ENCODE results near the gene SH3BGRL2.
"Not testable (repeated sequence)": the region's sequence is repeated elsewhere in the genome, so short reads cannot be mapped to it uniquely, and the experiment has no call there.

The SH3BGRL2 gene

DNA sequence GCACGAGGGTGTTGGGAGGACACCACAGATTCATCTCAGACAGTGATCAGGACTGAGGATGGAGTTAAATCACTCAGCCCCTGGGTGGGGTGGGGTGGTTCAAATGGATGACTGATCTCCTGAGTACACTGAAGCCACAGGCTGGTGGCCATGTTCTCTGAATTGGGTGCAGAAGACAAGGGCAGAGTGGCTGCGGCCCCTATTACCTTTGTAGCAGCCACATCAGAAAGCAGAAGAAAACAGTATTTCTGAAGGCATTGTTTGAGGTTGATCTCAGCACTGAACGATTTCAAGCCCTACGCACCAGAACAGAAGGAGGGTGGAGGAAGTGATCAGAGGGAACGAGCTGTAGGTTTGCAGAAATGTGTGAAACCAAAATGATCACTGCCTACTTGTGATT lies 71.6 kb downstream of the SH3BGRL2 start:
- DNase-seq = peak; percentile 2 to 11

DNA sequence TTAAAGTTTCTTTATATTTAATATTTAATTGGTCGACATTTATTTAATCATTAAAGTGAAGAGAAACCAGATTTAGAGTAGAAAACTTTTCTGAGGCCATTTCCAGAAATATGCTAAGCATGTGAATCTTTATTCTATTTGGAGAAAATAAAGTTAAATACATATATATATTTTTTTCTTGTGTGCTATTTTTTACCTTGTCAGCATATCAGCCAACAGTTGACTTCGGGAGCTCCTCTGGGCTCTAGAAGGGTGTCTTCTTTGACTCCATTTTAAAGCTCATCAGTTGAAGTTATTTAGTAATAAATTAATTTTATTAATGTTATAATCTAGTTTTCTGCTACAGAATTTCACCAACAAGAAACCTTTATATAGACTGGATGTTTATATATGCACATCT lies 73.1 kb downstream of the SH3BGRL2 start:
- no peak for DNase-seq

DNA sequence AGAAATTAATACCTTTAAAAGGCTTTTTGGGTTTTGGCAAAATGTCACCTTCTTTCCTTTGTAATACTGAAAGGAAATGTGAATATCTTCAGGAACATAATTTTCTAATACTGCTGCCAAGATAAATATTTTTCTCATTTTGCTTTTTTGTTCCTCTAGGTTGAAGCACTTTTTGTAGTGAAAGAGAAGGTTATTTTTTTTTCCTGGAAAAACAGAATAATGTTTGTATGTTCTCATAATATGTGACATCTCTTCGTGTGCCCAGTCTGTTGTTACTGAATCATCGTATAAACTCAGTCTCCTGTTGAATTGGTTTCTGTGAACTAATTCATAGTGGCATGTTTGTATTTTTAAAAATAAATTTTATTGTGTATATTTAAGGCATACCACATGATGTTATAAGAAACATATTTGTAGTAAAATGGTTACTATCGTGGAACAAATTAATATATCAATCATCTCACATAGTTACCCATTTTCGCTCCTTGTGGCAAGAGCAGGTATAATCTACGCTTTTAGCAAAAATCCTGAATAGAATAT lies 74.4 kb downstream of the SH3BGRL2 start:
- no peak for DNase-seq

DNA sequence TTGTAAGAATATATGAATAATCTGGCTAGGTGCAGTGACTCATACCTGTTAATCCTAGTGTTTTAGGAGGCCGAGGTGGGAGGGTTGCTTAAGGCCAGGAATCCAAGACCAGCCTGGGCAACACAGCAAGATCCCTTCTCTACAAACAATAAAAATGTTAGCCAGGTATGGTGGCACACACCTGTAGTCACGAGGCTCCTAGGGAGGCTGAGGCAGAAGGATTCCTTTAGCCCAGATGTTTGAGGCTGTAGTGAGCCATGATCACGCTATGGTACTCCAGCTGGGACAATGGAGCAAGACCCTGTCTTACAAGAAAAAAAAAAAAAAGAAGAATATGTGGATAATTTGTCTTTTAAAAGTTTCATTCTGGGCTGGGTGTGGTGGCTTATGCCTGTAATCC lies 75.4 kb downstream of the SH3BGRL2 start:
- DNase-seq = no peak

DNA sequence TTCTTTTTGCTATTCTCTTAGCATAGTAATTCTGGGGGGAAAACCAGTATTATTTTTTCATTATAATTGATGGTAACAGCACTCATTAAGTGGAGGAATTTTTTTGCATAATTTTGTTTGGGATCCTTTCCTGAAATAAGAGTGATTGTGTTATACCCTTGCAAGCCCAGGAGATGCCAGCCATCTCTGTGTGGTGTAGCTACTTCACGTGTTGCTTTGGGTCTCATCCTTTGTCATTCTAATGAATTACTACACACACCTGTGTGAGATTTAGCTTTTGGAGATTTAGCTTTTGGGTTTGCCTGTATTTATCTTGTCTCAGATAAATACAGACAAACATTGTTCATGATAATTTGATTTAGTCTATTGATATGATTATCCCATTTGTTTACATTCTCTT lies 76.5 kb downstream of the SH3BGRL2 start:
- no peak for DNase-seq

DNA sequence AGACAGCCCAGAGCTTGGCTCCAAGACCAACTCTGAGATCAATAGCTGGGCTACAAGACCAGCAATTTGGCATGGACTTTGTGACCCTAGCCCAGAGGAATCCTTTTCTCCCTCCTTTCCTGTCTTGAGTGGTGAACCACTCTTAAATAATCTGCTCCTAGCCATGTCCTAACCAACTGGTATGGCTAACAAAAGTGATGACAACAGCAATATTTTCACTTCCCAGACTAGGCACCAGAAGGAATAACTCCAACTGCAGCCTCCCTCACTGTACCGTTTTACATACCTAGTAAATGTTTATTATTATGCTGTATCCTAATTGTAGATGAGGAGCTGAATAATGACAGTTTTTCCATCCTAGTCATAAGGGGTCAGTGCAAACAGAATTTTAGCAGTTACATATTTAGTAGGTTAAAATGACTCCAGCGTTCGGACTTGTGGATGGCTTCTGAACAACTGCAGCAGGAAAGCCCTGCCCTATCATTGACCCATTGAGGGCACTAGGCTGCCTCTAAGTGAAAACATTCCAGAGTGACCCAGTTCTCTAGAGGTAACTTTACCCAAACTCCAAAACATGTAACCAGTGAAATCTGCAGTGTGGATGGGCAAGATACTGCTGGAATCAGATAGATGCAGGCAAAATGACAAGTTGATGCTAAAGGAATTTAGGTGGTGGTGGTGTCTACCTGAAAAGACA lies 77.1 kb downstream of the SH3BGRL2 start:
- no peak for DNase-seq

DNA sequence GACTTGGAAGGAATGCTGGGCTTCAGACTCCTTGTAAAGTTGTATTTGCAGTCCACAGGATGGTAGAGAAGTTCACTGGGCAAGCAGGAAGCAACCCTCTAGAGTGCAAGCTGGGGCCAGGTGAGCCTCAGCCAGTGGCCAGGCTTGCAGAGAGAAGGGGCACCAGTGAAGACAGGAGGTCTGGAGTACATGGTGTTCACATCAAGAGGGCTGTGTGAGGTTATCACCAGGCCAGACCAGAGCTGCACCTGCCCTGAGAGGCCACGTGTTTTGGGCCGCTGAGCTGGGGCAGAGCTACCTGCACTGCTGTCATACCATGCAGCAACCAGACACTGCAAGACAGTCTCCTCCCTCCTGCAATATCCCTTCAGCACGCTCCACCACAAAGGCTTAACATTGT lies 79.0 kb downstream of the SH3BGRL2 start:
- DNase-seq = no peak

DNA sequence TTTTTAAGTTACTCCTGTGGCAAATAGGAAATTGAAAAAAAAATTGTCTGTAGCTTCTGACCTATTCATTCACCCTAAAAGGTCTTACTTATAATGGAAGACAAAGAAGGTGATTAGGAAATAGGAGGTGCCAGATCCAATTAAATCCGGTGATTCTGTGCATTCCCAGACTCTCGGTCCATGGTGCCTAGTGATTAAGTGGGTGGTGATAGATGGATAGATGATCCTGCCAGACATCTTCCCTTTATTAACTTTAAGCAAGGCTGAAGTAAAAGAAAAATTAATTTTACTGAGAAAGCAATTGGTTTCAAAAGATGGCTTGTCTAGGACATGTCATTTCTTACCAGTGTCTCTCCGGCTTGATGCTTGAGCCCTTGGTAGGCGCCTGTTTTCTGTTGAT lies 80.0 kb downstream of the SH3BGRL2 start:
- DNase-seq = no peak

DNA sequence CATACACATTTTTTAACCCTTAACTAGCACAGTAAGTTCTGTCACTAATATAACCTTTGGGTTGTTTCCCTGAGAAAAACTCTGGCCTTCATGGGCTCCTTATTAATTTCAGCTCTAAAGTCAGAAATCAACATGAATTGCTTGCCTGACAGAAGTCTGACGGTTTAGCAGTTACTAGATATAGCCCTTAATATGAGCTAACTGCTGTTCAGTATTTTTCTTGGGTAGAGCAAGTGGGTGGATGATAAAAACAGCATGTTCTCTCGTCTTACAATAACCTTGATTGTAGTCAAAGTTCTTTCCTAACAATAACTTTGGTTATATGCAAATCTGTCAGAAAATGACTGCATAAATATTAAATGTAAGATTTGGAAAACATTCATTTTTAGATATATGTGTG lies 81.0 kb downstream of the SH3BGRL2 start:
- DNase-seq = no peak

DNA sequence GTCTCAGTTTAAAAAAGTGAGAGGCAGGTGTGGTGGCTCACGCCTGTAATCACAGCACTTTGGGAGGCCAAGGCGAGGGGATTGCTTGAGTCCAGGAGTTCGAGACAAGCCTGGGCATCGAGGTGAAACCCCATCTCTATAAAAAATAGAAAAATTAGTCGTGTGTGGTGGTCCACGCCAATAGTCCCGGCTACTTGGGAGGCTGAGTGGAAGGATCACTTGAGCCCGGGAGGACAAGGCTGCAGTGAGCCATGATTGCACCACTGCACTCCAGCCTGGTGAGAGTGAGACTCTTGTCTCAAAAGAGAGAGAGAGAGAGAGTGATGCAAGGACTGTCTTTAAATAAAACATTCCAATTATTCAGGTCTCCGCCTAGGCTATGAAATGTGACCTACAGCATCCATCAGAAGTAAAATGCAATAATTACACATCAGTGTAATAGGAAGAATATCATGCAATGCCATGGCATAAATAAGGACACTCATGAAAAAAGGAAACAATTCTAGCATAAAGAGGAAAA lies 81.5 kb downstream of the SH3BGRL2 start:
- no peak for DNase-seq

DNA sequence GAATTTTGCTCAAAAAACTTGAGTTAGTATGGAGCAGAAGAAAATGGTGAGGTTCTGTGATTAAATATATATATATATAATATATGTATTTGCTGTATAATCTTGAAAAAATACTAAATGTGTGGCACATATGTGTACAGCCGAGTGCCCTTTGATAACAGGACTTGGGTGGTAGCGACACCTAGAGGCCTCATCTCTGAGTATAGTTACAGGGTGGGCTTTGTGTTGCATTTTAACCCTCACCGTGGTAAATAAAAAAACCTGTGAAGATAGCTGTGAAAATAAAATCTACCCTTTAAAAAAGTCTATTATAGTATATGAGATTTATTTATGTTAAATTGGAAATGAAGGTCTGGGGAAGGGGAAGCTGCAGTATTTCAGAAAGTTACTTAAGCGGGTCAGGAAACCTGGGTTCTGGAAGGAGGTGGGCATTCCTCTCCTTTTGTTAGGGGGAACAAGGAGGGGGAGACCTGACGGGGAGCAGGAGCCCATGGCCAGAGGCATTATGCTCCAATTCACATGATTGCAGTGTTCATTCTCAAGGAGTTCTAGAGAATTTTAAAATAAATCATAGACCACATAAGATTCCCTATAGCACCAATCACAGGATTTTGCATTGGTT lies 82.7 kb downstream of the SH3BGRL2 start:
- peak; percentile 18 to 47 for DNase-seq

DNA sequence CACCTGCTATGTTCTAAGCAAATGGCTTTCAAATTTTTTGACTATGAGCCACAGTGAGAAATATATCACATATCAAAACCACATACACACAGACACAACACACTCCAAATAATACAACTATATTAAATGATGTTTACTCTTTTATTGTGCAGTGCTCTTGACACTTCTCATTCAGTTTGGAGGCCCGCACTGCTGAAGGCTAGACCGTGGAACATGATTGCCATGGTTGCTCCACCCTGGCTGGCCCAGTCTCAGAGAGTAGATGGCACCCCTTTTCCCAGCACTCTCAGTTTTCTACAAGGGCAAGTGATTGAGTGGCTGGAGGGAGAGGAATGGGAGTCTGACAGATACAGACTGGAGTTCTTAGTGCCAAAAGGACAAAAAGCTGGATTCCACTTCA lies 86.9 kb downstream of the SH3BGRL2 start:
- no peak for DNase-seq

DNA sequence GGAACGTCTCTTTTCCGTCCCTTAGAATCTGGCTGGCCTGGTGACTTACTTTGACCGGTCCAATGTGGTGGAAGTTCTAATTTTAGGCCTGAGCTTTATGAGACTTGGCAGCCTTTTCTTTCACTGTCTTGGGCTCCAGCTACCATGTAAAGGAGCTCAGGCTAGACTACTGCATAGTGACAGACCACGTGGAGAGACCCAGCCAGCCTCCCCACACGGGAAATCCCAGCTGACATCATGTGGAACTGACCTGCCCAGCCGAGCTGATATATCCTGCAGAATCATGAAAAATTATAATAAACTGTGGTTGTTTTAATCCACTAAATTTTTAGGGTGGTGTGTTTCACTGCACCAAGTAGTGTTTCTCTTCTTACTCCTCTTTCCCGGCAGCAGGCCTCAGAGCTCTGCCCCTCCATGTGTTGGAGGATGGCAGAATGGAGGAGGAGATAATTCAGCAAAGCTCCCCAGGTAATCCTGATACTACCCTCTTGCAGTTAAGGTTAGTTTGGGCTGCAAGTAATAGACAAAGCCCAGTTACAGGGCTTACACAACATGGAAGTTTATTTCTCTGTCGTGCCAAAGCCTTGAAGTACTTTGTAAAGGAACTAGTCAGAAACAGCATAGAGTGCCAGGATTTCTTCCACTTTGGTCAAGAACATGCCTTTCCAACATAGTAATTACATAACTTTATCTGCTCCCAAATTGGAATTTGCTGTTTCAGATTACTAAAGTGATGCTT lies 87.5 kb downstream of the SH3BGRL2 start:
- DNase-seq = no peak

DNA sequence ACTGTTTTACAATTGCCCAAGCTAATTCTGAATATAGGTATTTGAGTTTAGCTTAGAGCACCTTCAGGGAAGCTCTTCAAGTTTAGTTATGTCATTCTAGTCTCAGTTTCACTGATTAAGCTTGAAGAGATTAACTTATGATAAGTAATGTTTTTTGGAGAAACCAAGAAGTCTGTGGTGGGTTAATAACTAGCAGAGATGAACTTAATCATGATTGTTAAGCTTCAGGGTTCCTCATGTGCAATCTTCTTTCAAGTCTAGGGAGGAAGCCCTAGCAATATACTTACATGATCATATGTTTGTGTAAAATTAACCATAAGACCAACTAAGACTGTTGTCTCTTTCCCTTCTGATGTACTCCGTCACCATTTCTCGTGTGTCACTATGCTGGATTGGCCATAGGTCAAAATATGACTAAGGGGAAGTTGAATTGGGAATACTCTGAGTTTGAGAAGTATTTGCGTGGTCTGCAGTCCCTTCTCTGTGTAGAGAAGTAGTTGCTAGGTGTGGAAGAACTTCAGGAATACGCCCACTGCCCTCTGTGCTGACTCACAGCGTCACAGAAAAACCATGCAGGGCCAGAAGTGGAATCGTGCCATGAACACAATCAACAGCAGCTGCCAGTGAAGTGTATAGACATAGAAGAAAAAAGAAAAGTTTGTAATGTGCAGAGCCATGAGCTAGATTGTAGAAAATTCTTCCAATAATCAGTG lies 88.3 kb downstream of the SH3BGRL2 start:
- DNase-seq = no peak

DNA sequence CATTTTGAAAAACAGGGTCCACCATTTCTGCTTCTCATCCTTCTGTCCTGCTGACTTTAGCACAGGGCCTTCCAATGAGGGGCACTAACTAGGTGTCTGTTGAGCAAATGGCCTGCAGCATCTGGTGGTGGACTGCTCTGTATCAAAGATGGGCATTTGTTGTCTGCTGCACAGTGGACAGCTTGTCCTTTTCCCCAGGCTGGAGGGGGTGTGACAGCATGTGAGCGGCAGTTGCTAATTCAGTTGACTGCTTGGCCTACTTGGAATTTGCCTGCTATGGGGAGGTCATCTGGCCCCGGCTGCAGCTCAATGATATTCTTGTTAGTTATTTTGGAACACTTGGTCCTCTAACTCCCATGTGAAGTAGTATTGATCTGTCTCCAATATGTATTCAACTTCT lies 93.7 kb downstream of the SH3BGRL2 start:
- DNase-seq = no peak

DNA sequence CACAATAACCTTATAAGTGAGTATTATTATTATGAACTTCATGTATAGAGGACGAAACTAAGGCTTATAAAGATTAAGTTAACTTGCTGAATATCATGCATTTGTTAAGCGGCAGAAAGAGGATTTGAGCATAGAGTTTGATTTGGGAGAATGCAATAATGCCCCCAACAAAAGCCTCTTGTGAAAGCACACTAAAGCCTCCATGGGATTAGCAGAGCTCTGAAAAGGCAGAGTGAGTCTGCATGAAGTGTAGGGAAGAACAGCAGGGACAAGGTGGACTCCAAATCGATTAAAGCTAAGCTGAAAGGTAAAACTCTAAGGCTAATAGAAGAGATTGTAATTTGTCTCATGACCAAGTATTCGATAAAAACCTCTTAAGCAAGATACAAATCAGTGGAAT lies 100.3 kb downstream of the SH3BGRL2 start:
- no peak for DNase-seq

DNA sequence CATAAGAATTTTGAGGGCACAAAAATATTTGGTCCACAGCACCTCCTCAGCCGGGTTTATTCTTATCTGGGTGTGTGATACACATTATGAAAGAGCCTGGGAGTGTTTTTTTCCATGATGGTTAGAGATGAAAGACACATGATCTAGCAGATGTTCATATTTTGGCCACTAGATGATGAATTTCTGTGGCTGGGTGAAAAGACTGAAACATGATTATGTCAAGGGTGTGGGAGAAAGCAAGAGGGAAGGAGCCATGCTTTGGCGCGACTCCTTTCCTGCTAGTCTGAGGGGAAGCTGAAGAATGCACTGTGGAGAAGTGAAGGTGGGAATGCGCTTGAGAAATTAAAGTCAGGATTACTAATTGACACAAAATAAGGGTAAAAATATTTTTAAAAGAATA lies 102.3 kb downstream of the SH3BGRL2 start:
- no peak for DNase-seq

DNA sequence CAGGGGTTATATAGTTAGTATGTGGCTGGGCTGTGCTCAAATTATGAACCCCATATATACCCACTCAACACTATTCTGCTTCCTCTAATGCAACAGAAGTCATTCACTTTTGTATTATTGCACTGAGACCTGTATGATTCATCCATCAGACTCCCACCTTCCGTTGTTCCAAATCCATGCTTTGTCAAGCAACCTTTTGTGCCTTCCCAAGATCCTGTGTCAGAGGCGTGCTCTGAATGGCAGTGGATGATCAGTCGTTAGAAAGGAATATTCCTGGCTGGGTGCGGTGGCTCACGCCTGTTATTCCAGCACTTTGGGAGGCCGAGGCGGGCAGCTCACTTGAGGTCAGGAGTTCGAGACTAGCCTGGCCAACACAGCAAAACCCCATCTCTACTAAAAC lies 103.2 kb downstream of the SH3BGRL2 start:
- DNase-seq = no peak

DNA sequence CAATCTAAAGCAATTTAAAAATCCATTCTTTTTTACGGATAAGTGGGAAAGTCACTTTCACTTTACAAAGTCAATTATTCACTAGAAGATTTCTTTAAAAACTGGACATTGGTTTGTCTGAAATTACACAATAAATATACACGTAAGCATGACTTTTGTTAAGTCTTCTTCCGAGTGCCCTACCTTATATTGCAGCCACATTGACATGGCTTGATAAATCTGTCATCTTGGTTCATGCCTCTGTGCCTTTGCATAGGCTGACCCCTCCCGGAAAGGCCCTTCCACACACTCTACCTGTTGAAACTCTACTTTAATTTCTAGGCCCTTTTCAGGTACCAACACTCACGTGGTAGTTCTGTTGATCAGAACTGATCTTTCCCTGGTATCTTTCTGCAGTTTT lies 104.1 kb downstream of the SH3BGRL2 start:
- no peak for DNase-seq

DNA sequence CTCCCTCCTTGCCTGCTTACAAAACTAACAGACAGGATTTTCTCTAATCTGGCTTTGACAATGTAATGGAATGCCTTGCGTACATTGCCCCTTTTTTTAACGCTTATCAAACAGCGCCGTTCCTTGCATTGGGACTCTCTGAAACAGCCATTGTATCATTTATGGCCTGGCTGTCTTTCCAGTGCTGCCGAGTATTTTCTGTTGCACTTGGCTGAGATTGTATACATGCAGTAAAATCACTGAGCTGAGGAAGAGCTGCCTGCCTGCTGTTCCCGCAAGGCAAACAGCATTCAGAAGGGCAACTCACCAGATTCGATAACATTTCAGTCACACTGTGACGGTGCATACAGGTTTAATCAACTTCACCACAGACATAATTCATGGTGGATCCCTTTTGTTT lies 106.0 kb downstream of the SH3BGRL2 start:
- no peak for DNase-seq

DNA sequence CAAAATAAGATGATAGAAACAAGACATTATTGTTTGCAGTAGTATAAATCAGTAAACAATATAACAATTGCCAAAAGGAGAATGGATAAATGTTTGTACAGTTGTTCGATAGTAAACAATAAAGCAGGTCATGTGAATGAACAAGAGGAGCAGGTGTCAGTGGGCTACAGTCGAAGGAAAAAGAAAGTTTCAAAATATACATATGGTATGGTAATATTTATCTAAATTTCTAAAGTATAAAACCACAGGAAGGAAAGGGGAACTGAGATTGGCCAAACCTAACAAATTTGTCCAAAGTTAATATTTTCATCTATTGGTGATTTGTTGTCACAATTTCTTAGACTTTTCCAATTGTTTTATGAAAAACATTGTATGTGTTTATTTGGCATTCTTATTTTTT lies 110.9 kb downstream of the SH3BGRL2 start:
- no peak for DNase-seq

DNA sequence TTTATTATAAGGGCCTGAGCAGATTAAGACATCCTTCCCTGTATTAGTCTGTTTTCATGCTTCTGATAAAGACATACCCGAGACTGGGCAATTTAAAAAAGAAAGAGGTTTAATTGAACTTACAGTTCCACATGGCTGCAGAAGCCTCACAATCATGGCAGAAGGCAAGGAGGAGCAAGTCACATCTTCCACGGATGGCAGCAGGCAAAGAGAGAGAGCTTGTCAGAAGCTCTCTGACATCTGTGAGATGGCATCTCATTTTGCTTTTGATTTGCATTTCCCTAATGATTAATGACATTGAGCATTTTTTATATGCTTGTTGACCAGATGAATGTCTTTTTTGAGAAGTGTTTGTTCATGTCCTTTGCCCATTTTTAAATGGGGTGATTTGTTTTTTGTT lies 114.2 kb downstream of the SH3BGRL2 start:
- not testable (repeated sequence) for DNase-seq

DNA sequence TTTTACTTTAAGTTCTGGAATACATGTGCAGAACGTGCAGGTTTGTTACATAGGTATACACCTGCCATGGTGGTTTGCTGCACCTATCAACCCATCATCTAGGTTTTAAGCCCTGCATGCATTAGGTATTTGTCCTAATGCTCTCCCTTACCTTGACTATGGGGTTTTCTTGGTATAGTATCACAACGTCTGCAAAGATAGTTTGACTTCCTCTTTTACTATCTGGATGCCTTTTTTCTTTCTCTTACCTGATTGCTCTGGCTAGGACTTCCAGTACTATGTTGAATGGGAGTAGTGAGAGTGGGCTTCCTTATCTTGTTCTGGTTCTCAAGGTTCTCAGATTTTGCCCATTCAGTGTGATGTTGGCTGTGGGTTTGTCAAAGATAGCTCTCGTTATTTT lies 115.2 kb downstream of the SH3BGRL2 start:
- DNase-seq = not testable (repeated sequence)

Data from CD4-positive, alpha-beta T cell treated with Interferon alpha-2 for 1 hour (primary cell).